Activated CD4-positive, alpha-beta memory T cell treated with anti-CD3 and anti-CD28 coated beads for 36 hours (primary cell): ENCODE data around the gene SSNA1. TPM values are rescaled to one million over a fixed set of nuclear protein-coding genes. Genes with fewer than 3 reads are reported as not detected.

Experiments used
- CTCF ChIA-PET: fragments of 350-600 bp; sonication (Branson Sonifier 250); formaldehyde crosslinking; loops from one replicate; lab custom pipeline; 2021; ENCODE audit warnings: antibody characterized with exemption, inconsistent platforms; lab: Charles Lee
- POLR2A ChIA-PET: fragments of 350-600 bp; sonication (Branson Sonifier 250); formaldehyde crosslinking; loops from one replicate; lab custom pipeline; 2021; ENCODE audit warnings: antibody characterized with exemption; lab: Charles Lee
- DNase-seq: peaks from one replicate; pipeline ENCODE4 v3.0.0-alpha.2; 2020
- H3K27ac Mint-ChIP-seq: one replicate; pipeline ENCODE4 v1.8.0; 2021; ENCODE audit warnings: mixed read lengths
- H3K27me3 Mint-ChIP-seq: one replicate; pipeline ENCODE4 v1.8.0; 2021; ENCODE audit warnings: mixed read lengths
- H3K36me3 Mint-ChIP-seq: one replicate; pipeline ENCODE4 v1.8.0; 2021; ENCODE audit warnings: mixed read lengths
- H3K4me1 Mint-ChIP-seq: one replicate; pipeline ENCODE4 v1.8.0; 2021; ENCODE audit warnings: low read depth, mixed read lengths
- H3K4me3 Mint-ChIP-seq: one replicate; pipeline ENCODE4 v1.8.0; 2021; ENCODE audit warnings: mild to moderate bottlenecking, mixed read lengths
- H3K9me3 Mint-ChIP-seq: one replicate; pipeline ENCODE4 v1.8.0; 2021; ENCODE audit warnings: mixed read lengths
- intact Hi-C: fragments of 100-400 bp; cut with micrococcal nuclease; formaldehyde crosslinking; loops from one replicate; pipeline ENCODE4 v1.15.1; 2023
- total RNA-seq, 2 experiments: library from RNA; stranded (reverse); gene quantifications; one replicate each; pipeline ENCODE4 v1.2.3, GENCODE V29; 2021

SSNA1 gene
- total RNA-seq, 2 experiments from 2014 or later, result 58.9 to 62.1 TPM

- ChIA-PET POLR2A (no interaction called here), CTCF (no interaction called here)
- Mint-ChIP-seq H3K9me3 (no peaks in the 10 kb centered on the region), H3K36me3 (peaks cover 16% of the 10 kb centered on the region), H3K27ac (no peak overlapping the region), H3K4me3 (no peak overlapping the region), H3K27me3 (no peaks in the 10 kb centered on the region), H3K4me1 (peaks cover 24% of the 10 kb centered on the region)
- intact Hi-C loops, result no loop called here
- DNase-seq, result no peak
Observed at GRCh38 chr9:137183980-137184595, 4.4 kb upstream of the SSNA1 start.

GRCh38 chr9:137184881-137185660, 3.4 kb upstream of the SSNA1 start:
- peaks cover 17% of the 10 kb centered on the region for H3K36me3 Mint-ChIP-seq
- H3K27me3 Mint-ChIP-seq, result no peaks in the 10 kb centered on the region
- POLR2A ChIA-PET, result no interaction called here
- H3K27ac Mint-ChIP-seq, result no peak overlapping the region
- H3K9me3 Mint-ChIP-seq, result no peaks in the 10 kb centered on the region
- CTCF ChIA-PET, result no interaction called here
- no peak overlapping the region for H3K4me3 Mint-ChIP-seq
- no peak for DNase-seq
- peaks cover 32% of the 10 kb centered on the region for H3K4me1 Mint-ChIP-seq
- intact Hi-C loops, result no loop called here

- Mint-ChIP-seq H3K27me3 (no peaks in the 10 kb centered on the region), H3K4me3 (no peak overlapping the region), H3K27ac (no peak overlapping the region), H3K9me3 (no peaks in the 10 kb centered on the region), H3K4me1 (peaks cover 38% of the 10 kb centered on the region), H3K36me3 (peaks cover 22% of the 10 kb centered on the region)
- no peak for DNase-seq
- CTCF ChIA-PET, result interaction anchor here (1.1 kb wide), 1 partner anchor 51 kb away, joined by 3 read pairs; no protein-coding TSS in a partner anchor
- intact Hi-C loops, result no loop called here
- POLR2A ChIA-PET, result no interaction called here
Observed at GRCh38 chr9:137185921-137186320, 2.6 kb upstream of the SSNA1 start.

- ChIA-PET POLR2A (no interaction called here), CTCF (interaction anchor here (1.1 kb wide), 1 partner anchor 50 kb away, joined by 3 read pairs; no protein-coding TSS in a partner anchor)
- no peak for DNase-seq
- H3K4me3 Mint-ChIP-seq, result peak overlapping the region; percentile 95
- H3K36me3 Mint-ChIP-seq, result peaks cover 23% of the 10 kb centered on the region
- no peaks in the 10 kb centered on the region for H3K9me3 Mint-ChIP-seq
- intact Hi-C loops, result no loop called here
- H3K27me3 Mint-ChIP-seq, result no peaks in the 10 kb centered on the region
- peaks cover 40% of the 10 kb centered on the region for H3K4me1 Mint-ChIP-seq
- H3K27ac Mint-ChIP-seq, result no peak overlapping the region
Observed at GRCh38 chr9:137186385-137186784, 2.1 kb upstream of the SSNA1 start.

GRCh38 chr9:137187386-137187785, 1.1 kb upstream of the SSNA1 start:
- ChIA-PET POLR2A (interaction anchor here (0.8 to 2.9 kb wide), 5 partner anchors 18 to 60 kb away, joined by 3 to 13 read pairs (median 4); partner anchors contain the start of genes CYSRT1, NDOR1 and TMEM203), CTCF (interaction anchor here (0.7 to 3.4 kb wide), 5 partner anchors 13 to 53 kb away, joined by 3 to 14 read pairs (median 12); partner anchors contain the start of genes NDOR1, RNF208, TMEM203 and TPRN)
- no peaks in the 10 kb centered on the region for H3K27me3 Mint-ChIP-seq
- H3K27ac Mint-ChIP-seq, result peak overlapping the region; percentile 81
- DNase-seq, result no peak
- no peaks in the 10 kb centered on the region for H3K9me3 Mint-ChIP-seq
- intact Hi-C loops, result no loop called here
- H3K4me1 Mint-ChIP-seq, result peaks cover 40% of the 10 kb centered on the region
- peaks cover 20% of the 10 kb centered on the region for H3K36me3 Mint-ChIP-seq
- H3K4me3 Mint-ChIP-seq, result peak overlapping the region; percentile 95

GRCh38 chr9:137188086-137188489, 388 bp upstream of the SSNA1 start:
- ChIA-PET CTCF (interaction anchor here (0.7 to 3.4 kb wide), 9 partner anchors 13 to 153 kb away, joined by 3 to 14 read pairs (median 11); partner anchors contain the start of genes NDOR1, RNF208, TMEM203 and TPRN), POLR2A (interaction anchor here (0.8 to 2.9 kb wide), 11 partner anchors 13 to 61 kb away, joined by 3 to 18 read pairs (median 5); partner anchors contain the start of genes CYSRT1, NDOR1, TMEM203 and TPRN)
- intact Hi-C loops, result loop anchor here (1.0 kb wide), 4 partner anchors 12 to 52 kb away; partner anchors contain the start of genes NDOR1, TMEM203 and TPRN
- no peak for DNase-seq
- Mint-ChIP-seq H3K36me3 (peaks cover 20% of the 10 kb centered on the region), H3K4me1 (peaks cover 40% of the 10 kb centered on the region), H3K27me3 (no peaks in the 10 kb centered on the region), H3K9me3 (no peaks in the 10 kb centered on the region), H3K4me3 (peak overlapping the region; percentile 95), H3K27ac (peak overlapping the region; percentile 81)

GRCh38 chr9:137189297-137190295, 1.1 kb downstream of the SSNA1 start:
- Mint-ChIP-seq H3K27ac (peak overlapping the region; percentile 93), H3K4me1 (peaks cover 38% of the 10 kb centered on the region)
- intact Hi-C loops, result loop anchor here (1.0 kb wide), 1 partner anchor 60 kb away; no protein-coding TSS in a partner anchor

GRCh38 chr9:137190315-137190856, 1.9 kb downstream of the SSNA1 start:
- POLR2A ChIA-PET, result interaction anchor here (0.7 to 2.9 kb wide), 4 partner anchors 9 to 50 kb away, joined by 3 to 18 read pairs (median 12); partner anchors contain the start of genes NDOR1, TMEM203, TPRN and TUBB4B
- CTCF ChIA-PET, result interaction anchor here (1.4 to 3.4 kb wide), 8 partner anchors 8 to 61 kb away, joined by 3 to 14 read pairs (median 8); partner anchors contain the start of genes CYSRT1, NDOR1, RNF208 and RNF224
- Mint-ChIP-seq H3K4me3 (peak overlapping the region; percentile 48), H3K4me1 (peaks cover 38% of the 10 kb centered on the region), H3K27me3 (no peaks in the 10 kb centered on the region), H3K9me3 (no peaks in the 10 kb centered on the region), H3K27ac (no peak overlapping the region), H3K36me3 (peaks cover 11% of the 10 kb centered on the region)
- intact Hi-C loops, result no loop called here
- no peak for DNase-seq

More at GRCh38 chr9:137189297-137190295, 1.1 kb downstream of the SSNA1 start:
- Mint-ChIP-seq H3K36me3 (peaks cover 11% of the 10 kb centered on the region), H3K27me3 (no peaks in the 10 kb centered on the region), H3K4me3 (peak overlapping the region; percentile 97), H3K9me3 (no peaks in the 10 kb centered on the region)
- DNase-seq, result no peak
- ChIA-PET POLR2A (interaction anchor here (0.5 to 2.9 kb wide), 16 partner anchors 8 to 383 kb away, joined by 3 to 18 read pairs (median 4); partner anchors contain the start of genes NDOR1, TMEM203, TPRN and TUBB4B), CTCF (interaction anchor here (0.8 to 3.4 kb wide), 21 partner anchors 9 to 155 kb away, joined by 3 to 14 read pairs (median 4); partner anchors contain the start of genes CYSRT1, DPP7, NDOR1 and NELFB)

GRCh38 chr9:137191245-137191644, 2.8 kb downstream of the SSNA1 start:
- Mint-ChIP-seq H3K36me3 (peaks cover 11% of the 10 kb centered on the region), H3K9me3 (no peaks in the 10 kb centered on the region), H3K27me3 (no peaks in the 10 kb centered on the region), H3K4me1 (peaks cover 33% of the 10 kb centered on the region), H3K4me3 (no peak overlapping the region), H3K27ac (peak overlapping the region; percentile 42)
- intact Hi-C loops, result no loop called here
- ChIA-PET CTCF (interaction anchor here (1.6 kb wide), 1 partner anchor 62 kb away, joined by 4 read pairs; no protein-coding TSS in a partner anchor), POLR2A (no interaction called here)
- DNase-seq, result no peak

GRCh38 chr9:137191691-137192447, 3.4 kb downstream of the SSNA1 start:
- CTCF ChIA-PET, result interaction anchor here (1.0 kb wide), 1 partner anchor 45 kb away, joined by 3 read pairs; no protein-coding TSS in a partner anchor
- H3K36me3 Mint-ChIP-seq, result peaks cover 11% of the 10 kb centered on the region
- no peak overlapping the region for H3K27ac Mint-ChIP-seq

More at GRCh38 chr9:137191691-137192447, 3.4 kb downstream of the SSNA1 start:
- POLR2A ChIA-PET, result no interaction called here
- Mint-ChIP-seq H3K4me3 (no peak overlapping the region), H3K27me3 (no peaks in the 10 kb centered on the region), H3K9me3 (no peaks in the 10 kb centered on the region), H3K4me1 (peaks cover 27% of the 10 kb centered on the region)
- intact Hi-C loops, result no loop called here
- DNase-seq, result no peak
